Fibroblast of pulmonary artery (primary cell): ENCODE results near the gene ZNF260.

Experiments
- DNase-seq: peaks from one replicate; pipeline ENCODE4 v3.0.0-alpha.2; 2010; ENCODE audit warnings: low read depth
- H3K4me3 ChIP-seq: replicated peaks from 2 replicates; pipeline ENCODE4 v1.5.1; 2011; ENCODE audit warnings: low read depth, mild to moderate bottlenecking, control low read depth, low read length, moderate library complexity
- TF ChIP-seq, protein P1 (sequence below): IDR thresholded peaks from 2 replicates; pipeline ENCODE4 v1.5.1; 2011; ENCODE audit warnings: mild to moderate bottlenecking, control low read depth, low read length, inconsistent platforms; ENCODE audit errors: missing control alignments

ZNF260 gene

GRCh38 chr19:36489118-36489919 lies 38.8 kb downstream of the ZNF260 start, which contains the start of gene ZNF566:
Gene ZNF566, minus strand, starts transcription at chr19:36489561. Its CDS starts 13,004 bp downstream, at chr19:36476557.
- DNase-seq, result peak; percentile 98
- peak within 1 kb of the TSS; percentile 93 for H3K4me3 ChIP-seq
- TF ChIP-seq, protein P1, sequence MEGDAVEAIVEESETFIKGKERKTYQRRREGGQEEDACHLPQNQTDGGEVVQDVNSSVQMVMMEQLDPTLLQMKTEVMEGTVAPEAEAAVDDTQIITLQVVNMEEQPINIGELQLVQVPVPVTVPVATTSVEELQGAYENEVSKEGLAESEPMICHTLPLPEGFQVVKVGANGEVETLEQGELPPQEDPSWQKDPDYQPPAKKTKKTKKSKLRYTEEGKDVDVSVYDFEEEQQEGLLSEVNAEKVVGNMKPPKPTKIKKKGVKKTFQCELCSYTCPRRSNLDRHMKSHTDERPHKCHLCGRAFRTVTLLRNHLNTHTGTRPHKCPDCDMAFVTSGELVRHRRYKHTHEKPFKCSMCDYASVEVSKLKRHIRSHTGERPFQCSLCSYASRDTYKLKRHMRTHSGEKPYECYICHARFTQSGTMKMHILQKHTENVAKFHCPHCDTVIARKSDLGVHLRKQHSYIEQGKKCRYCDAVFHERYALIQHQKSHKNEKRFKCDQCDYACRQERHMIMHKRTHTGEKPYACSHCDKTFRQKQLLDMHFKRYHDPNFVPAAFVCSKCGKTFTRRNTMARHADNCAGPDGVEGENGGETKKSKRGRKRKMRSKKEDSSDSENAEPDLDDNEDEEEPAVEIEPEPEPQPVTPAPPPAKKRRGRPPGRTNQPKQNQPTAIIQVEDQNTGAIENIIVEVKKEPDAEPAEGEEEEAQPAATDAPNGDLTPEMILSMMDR, result no peak

- no peak for DNase-seq
- TF ChIP-seq, protein P1, result no peak
- H3K4me3 ChIP-seq, result peak overlapping the region; percentile 93
These were observed 39.3 kb downstream of the ZNF260 start for GRCh38 chr19:36488846-36489117.

GRCh38 chr19:36488118-36488845 lies 39.8 kb downstream of the ZNF260 start:
- peak overlapping the region; percentile 93 for H3K4me3 ChIP-seq
- TF ChIP-seq, protein P1, result no peak
- DNase-seq, result no peak

- TF ChIP-seq, protein P1, result no peak
- H3K4me3 ChIP-seq, result no peak overlapping the region
- no peak for DNase-seq
These were observed 44.4 kb downstream of the ZNF260 start for GRCh38 chr19:36483653-36484052.

DNA sequence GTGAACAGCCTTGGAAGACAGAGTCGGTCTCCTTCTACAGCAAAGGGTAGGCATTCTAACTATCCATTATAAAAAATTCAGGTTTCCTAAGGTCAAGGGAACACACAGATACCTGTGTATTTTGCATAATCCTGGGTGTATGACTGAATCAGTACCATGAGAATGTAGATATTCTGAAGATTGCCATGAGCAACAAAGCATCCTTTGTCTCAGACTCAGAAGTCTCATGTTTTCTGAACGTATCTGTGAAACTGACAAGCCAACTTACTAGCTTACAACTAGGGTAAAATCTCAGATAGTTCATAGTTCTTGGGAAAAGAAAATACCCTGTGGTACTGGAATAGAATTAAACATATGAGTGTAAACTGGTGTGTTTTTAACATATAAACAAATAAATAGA lies 45.2 kb downstream of the ZNF260 start:
- no peak for DNase-seq
- no peak overlapping the region for H3K4me3 ChIP-seq
- TF ChIP-seq, protein P1, result no peak
